DOHH2 (cell line): Measurements from ENCODE around the gene CRIM1.

Experiments
- H3F3A ChIP-seq: fragments of 200-600 bp; sonication (generic), shearing (Covaris generic); 2 replicates; pipeline ENCODE4 v1.6.0; 2016; ENCODE audit warnings: antibody characterized with exemption, mild to moderate bottlenecking; ENCODE audit not compliant: control insufficient read depth, insufficient read depth
- H3K27ac ChIP-seq: fragments of 200-600 bp; sonication (generic); 2 replicates; pipeline ENCODE4 v1.5.1; 2014; ENCODE audit warnings: low read depth, mild to moderate bottlenecking, low read length, moderate library complexity
- H3K27me3 ChIP-seq: fragments of 200-600 bp; sonication (generic); 2 replicates; pipeline ENCODE4 v1.6.1; 2014; ENCODE audit warnings: mild to moderate bottlenecking, low read length, mixed read lengths; ENCODE audit not compliant: control insufficient read depth
- H3K36me3 ChIP-seq: fragments of 200-600 bp; sonication (generic); 2 replicates; pipeline ENCODE4 v1.6.1; 2014; ENCODE audit warnings: mild to moderate bottlenecking, low read length, moderate library complexity, mixed read lengths; ENCODE audit not compliant: control insufficient read depth
- H3K4me1 ChIP-seq: fragments of 200-600 bp; sonication (generic); 2 replicates; pipeline ENCODE4 v1.6.1; 2014; ENCODE audit warnings: mild to moderate bottlenecking, low read length, mixed read lengths; ENCODE audit not compliant: control insufficient read depth
- H3K4me2 ChIP-seq: fragments of 200-600 bp; sonication (generic); 2 replicates; pipeline ENCODE4 v1.6.0; 2014; ENCODE audit warnings: mild to moderate bottlenecking, low read length, moderate library complexity
- H3K4me3 ChIP-seq: fragments of 200-600 bp; sonication (generic); 2 replicates; pipeline ENCODE4 v1.5.1; 2014; ENCODE audit warnings: mild to moderate bottlenecking, low read length, mixed read lengths
- H3K79me2 ChIP-seq: fragments of 200-600 bp; sonication (generic); 2 replicates; pipeline ENCODE4 v1.6.1; 2014; ENCODE audit warnings: mild to moderate bottlenecking, low read length, mixed read lengths; ENCODE audit not compliant: control insufficient read depth
- H3K9me2 ChIP-seq: fragments of 200-600 bp; sonication (generic); replicated peaks from 2 replicates; pipeline ENCODE4 v1.6.1; 2014; ENCODE audit warnings: mild to moderate bottlenecking, low read length, mixed read lengths; ENCODE audit not compliant: control insufficient read depth
- H3K9me3 ChIP-seq: fragments of 200-600 bp; sonication (generic); 2 replicates; pipeline ENCODE4 v1.6.1; 2014; ENCODE audit warnings: antibody characterized with exemption, low read length, mixed read lengths; ENCODE audit not compliant: control insufficient read depth, insufficient read depth
- H4K20me1 ChIP-seq: fragments of 200-600 bp; sonication (generic); 2 replicates; pipeline ENCODE4 v1.6.0; 2014; ENCODE audit warnings: low read depth, mild to moderate bottlenecking, antibody characterized with exemption, low read length, moderate library complexity; ENCODE audit not compliant: control insufficient read depth, insufficient read depth
- EZH2phosphoT487 ChIP-seq: fragments of 200-600 bp; sonication (generic); IDR thresholded peaks from 2 replicates; pipeline ENCODE4 v1.6.1; 2017; ENCODE audit warnings: borderline replicate concordance, mild to moderate bottlenecking, antibody characterized with exemption, low read length, moderate library complexity, mixed read lengths
- TF ChIP-seq, protein P1 (sequence below): fragments of 200-600 bp; sonication (generic); IDR thresholded peaks from one replicate; pipeline ENCODE4 v1.5.1; 2014; ENCODE audit warnings: antibody characterized with exemption, mild to moderate bottlenecking, low read depth, low read length; ENCODE audit not compliant: poor library complexity, severe bottlenecking

CRIM1 gene

GRCh38 chr2:36444216-36444936, 88.8 kb downstream of the CRIM1 start:
- peaks cover 84% of the 10 kb centered on the region for H3K36me3 ChIP-seq
- H3F3A ChIP-seq: no peaks in the 10 kb centered on the region
- H3K79me2 ChIP-seq: no peaks in the 10 kb centered on the region
- no peaks in the 10 kb centered on the region for H3K9me2 ChIP-seq
- H3K27ac ChIP-seq: no peak overlapping the region
- TF ChIP-seq EZH2phosphoT487: no peak
- TF ChIP-seq, protein P1, sequence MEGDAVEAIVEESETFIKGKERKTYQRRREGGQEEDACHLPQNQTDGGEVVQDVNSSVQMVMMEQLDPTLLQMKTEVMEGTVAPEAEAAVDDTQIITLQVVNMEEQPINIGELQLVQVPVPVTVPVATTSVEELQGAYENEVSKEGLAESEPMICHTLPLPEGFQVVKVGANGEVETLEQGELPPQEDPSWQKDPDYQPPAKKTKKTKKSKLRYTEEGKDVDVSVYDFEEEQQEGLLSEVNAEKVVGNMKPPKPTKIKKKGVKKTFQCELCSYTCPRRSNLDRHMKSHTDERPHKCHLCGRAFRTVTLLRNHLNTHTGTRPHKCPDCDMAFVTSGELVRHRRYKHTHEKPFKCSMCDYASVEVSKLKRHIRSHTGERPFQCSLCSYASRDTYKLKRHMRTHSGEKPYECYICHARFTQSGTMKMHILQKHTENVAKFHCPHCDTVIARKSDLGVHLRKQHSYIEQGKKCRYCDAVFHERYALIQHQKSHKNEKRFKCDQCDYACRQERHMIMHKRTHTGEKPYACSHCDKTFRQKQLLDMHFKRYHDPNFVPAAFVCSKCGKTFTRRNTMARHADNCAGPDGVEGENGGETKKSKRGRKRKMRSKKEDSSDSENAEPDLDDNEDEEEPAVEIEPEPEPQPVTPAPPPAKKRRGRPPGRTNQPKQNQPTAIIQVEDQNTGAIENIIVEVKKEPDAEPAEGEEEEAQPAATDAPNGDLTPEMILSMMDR: no peak
- H3K4me1 ChIP-seq: peaks cover 15% of the 10 kb centered on the region
- H3K4me2 ChIP-seq: no peak overlapping the region
- no peaks in the 10 kb centered on the region for H3K9me3 ChIP-seq
- H3K4me3 ChIP-seq: no peak overlapping the region
- H3K27me3 ChIP-seq: no peaks in the 10 kb centered on the region
- no peaks in the 10 kb centered on the region for H4K20me1 ChIP-seq

- Histone ChIP-seq H3F3A (no peaks in the 10 kb centered on the region), H3K4me1 (peaks cover 11% of the 10 kb centered on the region), H3K36me3 (peaks cover 85% of the 10 kb centered on the region)
Measured at GRCh38 chr2:36445185-36445866, 89.7 kb downstream of the CRIM1 start.

GRCh38 chr2:36446294-36446693, 90.7 kb downstream of the CRIM1 start:
- H3K9me2 ChIP-seq: no peaks in the 10 kb centered on the region
- no peaks in the 10 kb centered on the region for H3K27me3 ChIP-seq
- no peaks in the 10 kb centered on the region for H3K79me2 ChIP-seq
- H3K4me1 ChIP-seq: peaks cover 11% of the 10 kb centered on the region
- H3K36me3 ChIP-seq: peaks cover 94% of the 10 kb centered on the region
- TF ChIP-seq, protein P1: no peak
- no peak for TF ChIP-seq EZH2phosphoT487
- H3K4me3 ChIP-seq: no peak overlapping the region
- no peaks in the 10 kb centered on the region for H3F3A ChIP-seq
- no peaks in the 10 kb centered on the region for H3K9me3 ChIP-seq
- no peak overlapping the region for H3K4me2 ChIP-seq
- H3K27ac ChIP-seq: no peak overlapping the region
- no peaks in the 10 kb centered on the region for H4K20me1 ChIP-seq

More at GRCh38 chr2:36445185-36445866, 89.7 kb downstream of the CRIM1 start:
- H3K4me3 ChIP-seq: no peak overlapping the region
- H3K27ac ChIP-seq: no peak overlapping the region
- TF ChIP-seq, protein P1: no peak
- TF ChIP-seq EZH2phosphoT487: no peak
- no peaks in the 10 kb centered on the region for H3K9me3 ChIP-seq
- no peaks in the 10 kb centered on the region for H3K79me2 ChIP-seq
- no peaks in the 10 kb centered on the region for H4K20me1 ChIP-seq
- H3K4me2 ChIP-seq: no peak overlapping the region
- H3K27me3 ChIP-seq: no peaks in the 10 kb centered on the region
- no peaks in the 10 kb centered on the region for H3K9me2 ChIP-seq
